HepG2 (cell line): Measurements from ENCODE around the gene FSD1. TPM values are rescaled to one million over a fixed set of nuclear protein-coding genes. Genes with fewer than 3 reads are reported as not detected.
A peak's percentile ranks its signal among the peaks of the same experiment; 100 is the strongest.

ENCODE experiments used
- FOXK1 ChIP-seq: sonication (generic); formaldehyde crosslinking; IDR thresholded peaks from 2 replicates; pipeline ENCODE4 v1.4.0; 2020; ENCODE audit warnings: low read depth, missing genetic modification reagents, borderline replicate concordance
- HNF1B ChIP-seq: sonication (generic); formaldehyde crosslinking; IDR thresholded peaks from 2 replicates; pipeline ENCODE4 v1.5.1; 2020; ENCODE audit warnings: mild to moderate bottlenecking, moderate library complexity, missing genetic modification reagents
- HNF4A ChIP-seq: sonication (generic); formaldehyde crosslinking; IDR thresholded peaks from 2 replicates; pipeline ENCODE4 v1.4.0; 2020; ENCODE audit warnings: missing genetic modification reagents
- KLF15 ChIP-seq: sonication (generic); formaldehyde crosslinking; IDR thresholded peaks from 2 replicates; pipeline ENCODE4 v1.8.1; 2023; ENCODE audit warnings: borderline replicate concordance, mild to moderate bottlenecking, inconsistent platforms, missing genetic modification reagents, mixed read lengths
- KMT2A ChIP-seq: sonication (generic); formaldehyde crosslinking; IDR thresholded peaks from 2 replicates; pipeline ENCODE4 v1.4.0; 2020; ENCODE audit warnings: missing genetic modification reagents
- PRDM10 ChIP-seq: sonication (generic); formaldehyde crosslinking; IDR thresholded peaks from 2 replicates; pipeline ENCODE4 v1.4.0; 2020; ENCODE audit warnings: low read depth, missing genetic modification reagents
- ZNF672 ChIP-seq: sonication (generic); formaldehyde crosslinking; IDR thresholded peaks from 2 replicates; pipeline ENCODE4 v1.8.1; 2022; ENCODE audit warnings: missing genetic modification reagents
- polyA plus RNA-seq, 8 experiments: library from polyadenylated mRNA; depleted of rRNA in 3 of 8; stranded (reverse) in 7 of 8; unstranded in 1 of 8; fragments of >200 nt; fragmentation: Illumina TruSeq in 4 of 8; extraction: Trizol in 4 of 8; gene quantifications; 2 replicates each; pipeline versions ENCODE4 v1.2.1 to v1.2.3, GENCODE V29; 2011 to 2016; ENCODE audit warnings: low read depth in 4 of 8, missing spikeins in 1 of 8, mixed read lengths in 1 of 8; ENCODE audit not compliant: insufficient read depth in 1 of 8
- total RNA-seq, 5 experiments: library from RNA; depleted of rRNA; stranded (reverse); fragments of >200 nt; fragmentation: Illumina TruSeq; extraction: Trizol; gene quantifications; 2 replicates each; pipeline ENCODE4 v1.2.3, GENCODE V29; 2016; ENCODE audit warnings: low read depth in 1 of 5
- TF ChIP-seq, protein P1 (sequence below): sonication (generic); formaldehyde crosslinking; IDR thresholded peaks from 2 replicates; pipeline ENCODE4 v1.5.1; 2020; ENCODE audit warnings: mild to moderate bottlenecking, missing genetic modification reagents, moderate library complexity
- TF ChIP-seq, protein P2 (sequence below): sonication (generic); formaldehyde crosslinking; IDR thresholded peaks from 2 replicates; pipeline ENCODE4 v1.5.0; 2020; ENCODE audit warnings: mild to moderate bottlenecking, missing genetic modification reagents
- TF ChIP-seq, protein P3 (sequence below): sonication (generic); formaldehyde crosslinking; IDR thresholded peaks from 2 replicates; pipeline ENCODE4 v1.9.0; 2021; ENCODE audit warnings: missing genetic modification reagents, borderline replicate concordance
- TF ChIP-seq, protein P4 (sequence below): sonication (generic); formaldehyde crosslinking; conservative IDR thresholded peaks from 2 replicates; pipeline ENCODE4 v1.8.0; 2022; ENCODE audit warnings: mild to moderate bottlenecking, moderate library complexity, missing genetic modification reagents

The FSD1 gene
- total and polyA plus RNA-seq, 2 of the 13 experiments (the other 11 are each of a cell fraction or from before 2014, with no cell fraction given), result 0.29 to 0.66 TPM

GRCh38 chr19:4342615-4343369 is 38.4 kb downstream of the FSD1 start (continued):
- TF ChIP-seq, protein P1, sequence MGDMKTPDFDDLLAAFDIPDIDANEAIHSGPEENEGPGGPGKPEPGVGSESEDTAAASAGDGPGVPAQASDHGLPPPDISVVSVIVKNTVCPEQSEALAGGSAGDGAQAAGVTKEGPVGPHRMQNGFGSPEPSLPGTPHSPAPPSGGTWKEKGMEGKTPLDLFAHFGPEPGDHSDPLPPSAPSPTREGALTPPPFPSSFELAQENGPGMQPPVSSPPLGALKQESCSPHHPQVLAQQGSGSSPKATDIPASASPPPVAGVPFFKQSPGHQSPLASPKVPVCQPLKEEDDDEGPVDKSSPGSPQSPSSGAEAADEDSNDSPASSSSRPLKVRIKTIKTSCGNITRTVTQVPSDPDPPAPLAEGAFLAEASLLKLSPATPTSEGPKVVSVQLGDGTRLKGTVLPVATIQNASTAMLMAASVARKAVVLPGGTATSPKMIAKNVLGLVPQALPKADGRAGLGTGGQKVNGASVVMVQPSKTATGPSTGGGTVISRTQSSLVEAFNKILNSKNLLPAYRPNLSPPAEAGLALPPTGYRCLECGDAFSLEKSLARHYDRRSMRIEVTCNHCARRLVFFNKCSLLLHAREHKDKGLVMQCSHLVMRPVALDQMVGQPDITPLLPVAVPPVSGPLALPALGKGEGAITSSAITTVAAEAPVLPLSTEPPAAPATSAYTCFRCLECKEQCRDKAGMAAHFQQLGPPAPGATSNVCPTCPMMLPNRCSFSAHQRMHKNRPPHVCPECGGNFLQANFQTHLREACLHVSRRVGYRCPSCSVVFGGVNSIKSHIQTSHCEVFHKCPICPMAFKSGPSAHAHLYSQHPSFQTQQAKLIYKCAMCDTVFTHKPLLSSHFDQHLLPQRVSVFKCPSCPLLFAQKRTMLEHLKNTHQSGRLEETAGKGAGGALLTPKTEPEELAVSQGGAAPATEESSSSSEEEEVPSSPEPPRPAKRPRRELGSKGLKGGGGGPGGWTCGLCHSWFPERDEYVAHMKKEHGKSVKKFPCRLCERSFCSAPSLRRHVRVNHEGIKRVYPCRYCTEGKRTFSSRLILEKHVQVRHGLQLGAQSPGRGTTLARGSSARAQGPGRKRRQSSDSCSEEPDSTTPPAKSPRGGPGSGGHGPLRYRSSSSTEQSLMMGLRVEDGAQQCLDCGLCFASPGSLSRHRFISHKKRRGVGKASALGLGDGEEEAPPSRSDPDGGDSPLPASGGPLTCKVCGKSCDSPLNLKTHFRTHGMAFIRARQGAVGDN (CRISPR knock-in tag), result peak; percentile 69; the same call in 1 of the 2 replicates
- TF ChIP-seq FOXK1 (CRISPR knock-in tag) (0 out of 2 replicates have a peak, but pooled peaks have one; percentile 17), PRDM10 (peak; percentile 79), HNF1B (CRISPR knock-in tag) (no peak; the same call in 1 of the 2 replicates), HNF4A (peak; percentile 97), ZNF672 (CRISPR knock-in tag) (no peak), KMT2A (CRISPR knock-in tag) (no peak), KLF15 (no peak)
- TF ChIP-seq, protein P2, sequence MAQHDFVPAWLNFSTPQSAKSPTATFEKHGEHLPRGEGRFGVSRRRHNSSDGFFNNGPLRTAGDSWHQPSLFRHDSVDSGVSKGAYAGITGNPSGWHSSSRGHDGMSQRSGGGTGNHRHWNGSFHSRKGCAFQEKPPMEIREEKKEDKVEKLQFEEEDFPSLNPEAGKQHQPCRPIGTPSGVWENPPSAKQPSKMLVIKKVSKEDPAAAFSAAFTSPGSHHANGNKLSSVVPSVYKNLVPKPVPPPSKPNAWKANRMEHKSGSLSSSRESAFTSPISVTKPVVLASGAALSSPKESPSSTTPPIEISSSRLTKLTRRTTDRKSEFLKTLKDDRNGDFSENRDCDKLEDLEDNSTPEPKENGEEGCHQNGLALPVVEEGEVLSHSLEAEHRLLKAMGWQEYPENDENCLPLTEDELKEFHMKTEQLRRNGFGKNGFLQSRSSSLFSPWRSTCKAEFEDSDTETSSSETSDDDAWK (CRISPR knock-in tag), result no peak
- TF ChIP-seq, protein P3, sequence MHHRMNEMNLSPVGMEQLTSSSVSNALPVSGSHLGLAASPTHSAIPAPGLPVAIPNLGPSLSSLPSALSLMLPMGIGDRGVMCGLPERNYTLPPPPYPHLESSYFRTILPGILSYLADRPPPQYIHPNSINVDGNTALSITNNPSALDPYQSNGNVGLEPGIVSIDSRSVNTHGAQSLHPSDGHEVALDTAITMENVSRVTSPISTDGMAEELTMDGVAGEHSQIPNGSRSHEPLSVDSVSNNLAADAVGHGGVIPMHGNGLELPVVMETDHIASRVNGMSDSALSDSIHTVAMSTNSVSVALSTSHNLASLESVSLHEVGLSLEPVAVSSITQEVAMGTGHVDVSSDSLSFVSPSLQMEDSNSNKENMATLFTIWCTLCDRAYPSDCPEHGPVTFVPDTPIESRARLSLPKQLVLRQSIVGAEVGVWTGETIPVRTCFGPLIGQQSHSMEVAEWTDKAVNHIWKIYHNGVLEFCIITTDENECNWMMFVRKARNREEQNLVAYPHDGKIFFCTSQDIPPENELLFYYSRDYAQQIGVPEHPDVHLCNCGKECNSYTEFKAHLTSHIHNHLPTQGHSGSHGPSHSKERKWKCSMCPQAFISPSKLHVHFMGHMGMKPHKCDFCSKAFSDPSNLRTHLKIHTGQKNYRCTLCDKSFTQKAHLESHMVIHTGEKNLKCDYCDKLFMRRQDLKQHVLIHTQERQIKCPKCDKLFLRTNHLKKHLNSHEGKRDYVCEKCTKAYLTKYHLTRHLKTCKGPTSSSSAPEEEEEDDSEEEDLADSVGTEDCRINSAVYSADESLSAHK (CRISPR knock-in tag), result no peak
- TF ChIP-seq, protein P4, sequence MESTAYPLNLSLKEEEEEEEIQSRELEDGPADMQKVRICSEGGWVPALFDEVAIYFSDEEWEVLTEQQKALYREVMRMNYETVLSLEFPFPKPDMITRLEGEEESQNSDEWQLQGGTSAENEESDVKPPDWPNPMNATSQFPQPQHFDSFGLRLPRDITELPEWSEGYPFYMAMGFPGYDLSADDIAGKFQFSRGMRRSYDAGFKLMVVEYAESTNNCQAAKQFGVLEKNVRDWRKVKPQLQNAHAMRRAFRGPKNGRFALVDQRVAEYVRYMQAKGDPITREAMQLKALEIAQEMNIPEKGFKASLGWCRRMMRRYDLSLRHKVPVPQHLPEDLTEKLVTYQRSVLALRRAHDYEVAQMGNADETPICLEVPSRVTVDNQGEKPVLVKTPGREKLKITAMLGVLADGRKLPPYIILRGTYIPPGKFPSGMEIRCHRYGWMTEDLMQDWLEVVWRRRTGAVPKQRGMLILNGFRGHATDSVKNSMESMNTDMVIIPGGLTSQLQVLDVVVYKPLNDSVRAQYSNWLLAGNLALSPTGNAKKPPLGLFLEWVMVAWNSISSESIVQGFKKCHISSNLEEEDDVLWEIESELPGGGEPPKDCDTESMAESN (CRISPR knock-in tag), result peak; percentile 79
